ENCODE measurements around the gene SUPT6H. TPM values are rescaled to one million over a fixed set of nuclear protein-coding genes. Genes with fewer than 3 reads are reported as not detected.

Gene SUPT6H
- total and polyA plus RNA-seq, 2 of the 4 experiments (the other 2 are of a cell fraction), result 41.4 to 44.8 TPM

DNA sequence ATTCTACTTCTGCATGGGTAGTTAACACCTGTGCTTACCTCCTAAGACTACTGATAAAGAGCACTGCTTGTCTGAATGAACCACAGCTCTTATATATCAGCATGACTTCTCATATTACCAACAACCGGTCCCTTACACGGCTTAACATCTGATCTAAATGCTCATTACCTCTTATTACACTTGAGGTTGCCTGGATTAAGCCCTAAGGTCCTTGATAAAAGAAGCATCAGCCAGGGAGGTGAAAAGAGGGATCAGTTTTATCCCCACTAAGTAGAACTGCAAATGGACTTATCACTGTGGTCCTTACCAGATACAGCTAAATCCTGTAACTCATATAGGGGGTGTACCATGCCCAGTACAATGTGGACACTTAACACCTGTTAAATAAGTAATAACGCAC lies 39.8 kb upstream of the SUPT6H start:
- ATAC-seq (ENCODE audit: low read depth) (no peak), DNase-seq (no peak)
- no TSS peak for BruUV-seq (replicated peaks)
- H3K9ac ChIP-seq (ENCODE audit: low read depth, low read length), result no peak overlapping the region
- no peak overlapping the region for H4K91ac ChIP-seq (ENCODE audit: insufficient read depth, low read depth, low read length)
- no peak overlapping the region for H2BK15ac ChIP-seq (ENCODE audit: low read depth, low read length)
- no peak overlapping the region for H3K56ac ChIP-seq (ENCODE audit: extremely low read depth, insufficient read depth, low read length)
- no peak overlapping the region for H3K4me3 ChIP-seq (ENCODE audit: insufficient read depth, low read depth, low read length)
- no peak overlapping the region for H2AK5ac ChIP-seq (ENCODE audit: low read depth, low read length)
- intact Hi-C loops (cut with micrococcal nuclease), result no loop called here
- H3K4me1 ChIP-seq (ENCODE audit: control insufficient read depth, insufficient read depth, low read length), result no peaks in the 10 kb centered on the region
- no peak overlapping the region for H3K18ac ChIP-seq (ENCODE audit: low read depth, low read length)
- no peak overlapping the region for H3K14ac ChIP-seq (replicated peaks; ENCODE audit: low read depth, low read length)
- H4K8ac ChIP-seq (ENCODE audit: low read depth in 2 of 2, low read length in 2 of 2), result no peak overlapping the region
- H3K4ac ChIP-seq (ENCODE audit: low read depth, low read length), result no peak overlapping the region
- TF ChIP-seq CHD1 (IDR thresholded peaks at IDR 0.05; ENCODE audit: low read depth, low read length) (no peak), NFE2L2 (IDR thresholded peaks at IDR 0.05; ENCODE audit: low read depth, low read length) (no peak), BHLHE40 (IDR thresholded peaks at IDR 0.05; ENCODE audit: low read depth, low read length) (no peak), MAZ (IDR thresholded peaks at IDR 0.05; ENCODE audit: borderline replicate concordance, low read depth, low read length) (no peak), CEBPB (IDR thresholded peaks at IDR 0.05; ENCODE audit: low read depth, low read length) (no peak), POLR2A (IDR thresholded peaks at IDR 0.05; ENCODE audit: low read depth, low read length) (no peak)
- TF ChIP-seq, protein P1, sequence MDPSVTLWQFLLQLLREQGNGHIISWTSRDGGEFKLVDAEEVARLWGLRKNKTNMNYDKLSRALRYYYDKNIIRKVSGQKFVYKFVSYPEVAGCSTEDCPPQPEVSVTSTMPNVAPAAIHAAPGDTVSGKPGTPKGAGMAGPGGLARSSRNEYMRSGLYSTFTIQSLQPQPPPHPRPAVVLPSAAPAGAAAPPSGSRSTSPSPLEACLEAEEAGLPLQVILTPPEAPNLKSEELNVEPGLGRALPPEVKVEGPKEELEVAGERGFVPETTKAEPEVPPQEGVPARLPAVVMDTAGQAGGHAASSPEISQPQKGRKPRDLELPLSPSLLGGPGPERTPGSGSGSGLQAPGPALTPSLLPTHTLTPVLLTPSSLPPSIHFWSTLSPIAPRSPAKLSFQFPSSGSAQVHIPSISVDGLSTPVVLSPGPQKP (IDR thresholded peaks at IDR 0.05; ENCODE audit: borderline replicate concordance, low read depth, low read length), result no peak
- TF ChIP-seq, protein P2, sequence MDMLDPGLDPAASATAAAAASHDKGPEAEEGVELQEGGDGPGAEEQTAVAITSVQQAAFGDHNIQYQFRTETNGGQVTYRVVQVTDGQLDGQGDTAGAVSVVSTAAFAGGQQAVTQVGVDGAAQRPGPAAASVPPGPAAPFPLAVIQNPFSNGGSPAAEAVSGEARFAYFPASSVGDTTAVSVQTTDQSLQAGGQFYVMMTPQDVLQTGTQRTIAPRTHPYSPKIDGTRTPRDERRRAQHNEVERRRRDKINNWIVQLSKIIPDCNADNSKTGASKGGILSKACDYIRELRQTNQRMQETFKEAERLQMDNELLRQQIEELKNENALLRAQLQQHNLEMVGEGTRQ (IDR thresholded peaks at IDR 0.05; ENCODE audit: low read depth, low read length), result no peak
- TF ChIP-seq, protein P3, sequence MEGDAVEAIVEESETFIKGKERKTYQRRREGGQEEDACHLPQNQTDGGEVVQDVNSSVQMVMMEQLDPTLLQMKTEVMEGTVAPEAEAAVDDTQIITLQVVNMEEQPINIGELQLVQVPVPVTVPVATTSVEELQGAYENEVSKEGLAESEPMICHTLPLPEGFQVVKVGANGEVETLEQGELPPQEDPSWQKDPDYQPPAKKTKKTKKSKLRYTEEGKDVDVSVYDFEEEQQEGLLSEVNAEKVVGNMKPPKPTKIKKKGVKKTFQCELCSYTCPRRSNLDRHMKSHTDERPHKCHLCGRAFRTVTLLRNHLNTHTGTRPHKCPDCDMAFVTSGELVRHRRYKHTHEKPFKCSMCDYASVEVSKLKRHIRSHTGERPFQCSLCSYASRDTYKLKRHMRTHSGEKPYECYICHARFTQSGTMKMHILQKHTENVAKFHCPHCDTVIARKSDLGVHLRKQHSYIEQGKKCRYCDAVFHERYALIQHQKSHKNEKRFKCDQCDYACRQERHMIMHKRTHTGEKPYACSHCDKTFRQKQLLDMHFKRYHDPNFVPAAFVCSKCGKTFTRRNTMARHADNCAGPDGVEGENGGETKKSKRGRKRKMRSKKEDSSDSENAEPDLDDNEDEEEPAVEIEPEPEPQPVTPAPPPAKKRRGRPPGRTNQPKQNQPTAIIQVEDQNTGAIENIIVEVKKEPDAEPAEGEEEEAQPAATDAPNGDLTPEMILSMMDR (conservative IDR thresholded peaks at IDR 0.05; ENCODE audit: low read depth, low read length), result no peak
- no CpG with 5 or more reads among the region's 3 CpGs for WGBS, 2 experiments (ENCODE audit: extremely low coverage in 2 of 2, insufficient read length in 1 of 2)
- no peak overlapping the region for H2AFZ ChIP-seq (replicated peaks; ENCODE audit: low read length, poor library complexity)
- POLR2A ChIA-PET (ENCODE audit: unreplicated experiment), result no interaction called here
- no peaks in the 10 kb centered on the region for H4K20me1 ChIP-seq (ENCODE audit: insufficient read depth, low read length)
- H3K79me1 ChIP-seq (ENCODE audit: low read depth in 1 of 2, low read length in 2 of 2), result peaks cover 0 to 15% of the 10 kb centered on the region in 2 experiments; a peak in 3 of 4 replicates
- H3K36me3 ChIP-seq (ENCODE audit: control insufficient read depth, insufficient read depth, low read length), result peaks cover 54% of the 10 kb centered on the region
- H3K27ac ChIP-seq (ENCODE audit: insufficient read depth, low read length), result no peak overlapping the region
- H2BK20ac ChIP-seq (ENCODE audit: low read depth, low read length), result no peak overlapping the region
- no peak overlapping the region for H3K23ac ChIP-seq (ENCODE audit: low read depth, low read length)
- in situ Hi-C loops (cut with MboI; ENCODE audit: low sequenced_read_pairs), result no loop called here
- no peaks in the 10 kb centered on the region for H3K9me3 ChIP-seq (ENCODE audit: control insufficient read depth, insufficient read depth, low read length)
- H3K9me1 ChIP-seq (ENCODE audit: insufficient read depth, low read length), result no peaks in the 10 kb centered on the region
- H2AK9ac ChIP-seq (replicated peaks; ENCODE audit: low read depth, low read length, poor library complexity), result no peak overlapping the region
- no peak overlapping the region for H3K4me2 ChIP-seq (ENCODE audit: low read depth, low read length)
- H2BK5ac ChIP-seq (ENCODE audit: low read depth, low read length, poor library complexity, severe bottlenecking), result no peak overlapping the region
- H4K5ac ChIP-seq (ENCODE audit: low read depth, low read length), result no peak overlapping the region
- H3K27me3 ChIP-seq (ENCODE audit: control insufficient read depth, insufficient read depth, low read length), result no peaks in the 10 kb centered on the region
- H2BK120ac ChIP-seq (ENCODE audit: low read depth, low read length), result no peak overlapping the region
- dilution Hi-C loops (cut with HindIII; ENCODE audit: low sequenced_read_pairs, unreplicated experiment), result no loop called here
- CTCF ChIA-PET, result interaction anchor here (0.6 kb wide), 1 partner anchor 1241 kb away, joined by 3 read pairs; no protein-coding TSS in a partner anchor

All from IMR-90 (cell line).